ENCODE data around the gene TENM4.

Gene TENM4

DNA sequence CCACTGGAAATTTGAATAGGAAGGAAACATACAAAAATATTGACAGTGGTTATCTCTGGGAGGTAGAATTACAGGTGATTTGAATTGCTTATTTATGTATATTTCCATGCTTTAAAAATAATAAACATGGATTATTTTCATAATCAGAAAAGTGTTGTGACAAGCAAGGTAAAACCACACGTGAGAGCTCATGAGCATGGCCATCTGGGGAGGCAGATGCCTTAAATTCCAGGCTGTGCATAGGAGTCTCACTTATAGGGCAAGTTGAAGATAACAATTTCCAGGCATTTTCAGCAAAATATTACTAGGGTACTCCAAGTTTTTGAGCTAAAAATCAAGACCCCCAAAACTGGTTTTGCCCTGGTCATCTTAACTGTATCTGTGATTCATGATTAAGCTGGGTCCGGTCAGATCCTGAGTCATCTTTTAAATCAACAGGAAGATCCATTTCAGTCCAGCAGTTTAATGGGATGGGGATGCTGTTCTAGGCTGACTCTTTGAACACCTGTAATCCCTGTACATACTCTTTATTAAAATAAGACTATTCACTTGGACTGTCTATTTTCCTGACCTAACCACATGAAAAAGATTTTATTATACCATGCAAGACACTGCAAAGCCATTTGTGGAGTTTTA is 750.4 kb downstream of the TENM4 start:
- no peak for TF ChIP-seq CTCF (IDR thresholded peaks at IDR 0.05)
- peaks cover 14% of the 10 kb centered on the region for H3K4me1 Mint-ChIP-seq
- no peak for DNase-seq
- H3K36me3 Mint-ChIP-seq (ENCODE audit: low read depth), result peaks cover 90% of the 10 kb centered on the region
- no peak overlapping the region for H3K27ac Mint-ChIP-seq
- no peak overlapping the region for H3K4me3 Mint-ChIP-seq
- H3K27me3 Mint-ChIP-seq (ENCODE audit: low read depth, poor library complexity), result peaks cover 8% of the 10 kb centered on the region
- H3K9me3 Mint-ChIP-seq, result no peaks in the 10 kb centered on the region

DNA sequence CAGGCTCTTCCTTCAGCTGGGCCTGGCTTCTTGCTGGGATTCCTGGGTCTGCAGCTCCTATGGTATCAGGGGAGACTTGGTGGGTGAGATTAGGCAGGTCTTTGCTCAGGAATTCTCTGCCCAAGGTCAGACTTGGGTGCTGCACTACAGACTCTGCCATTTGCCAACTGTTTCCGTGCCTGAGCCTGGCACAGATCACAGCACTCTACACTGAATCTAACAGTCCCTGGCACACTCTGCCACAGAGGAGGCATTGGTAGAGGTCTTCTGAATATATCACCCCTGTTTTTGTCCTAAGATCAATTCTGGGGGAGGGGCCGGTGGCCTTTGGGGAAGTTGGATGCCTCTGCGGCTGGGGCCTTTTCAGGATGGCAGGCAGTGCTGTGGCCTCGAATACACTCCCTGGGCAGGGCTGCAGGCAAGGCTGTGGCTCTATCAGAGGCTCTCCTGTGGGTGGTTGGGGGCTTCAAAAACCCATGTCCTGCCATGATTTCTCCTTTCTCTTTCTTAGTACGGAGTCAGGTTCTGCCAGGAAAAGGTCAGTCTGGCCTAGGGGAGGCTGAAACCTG is 751.2 kb downstream of the TENM4 start:
- Mint-ChIP-seq H3K9me3 (no peaks in the 10 kb centered on the region), H3K27me3 (ENCODE audit: low read depth, poor library complexity) (peaks cover 3% of the 10 kb centered on the region), H3K4me3 (no peak overlapping the region), H3K27ac (peak overlapping the region; percentile 72), H3K4me1 (peaks cover 14% of the 10 kb centered on the region), H3K36me3 (ENCODE audit: low read depth) (peaks cover 90% of the 10 kb centered on the region)
- TF ChIP-seq CTCF (IDR thresholded peaks at IDR 0.05), result no peak
- DNase-seq, result no peak

GRCh38 chr11:78689101-78689500 is 751.7 kb downstream of the TENM4 start:
- H3K27ac Mint-ChIP-seq, result no peak overlapping the region
- no peak for TF ChIP-seq CTCF (IDR thresholded peaks at IDR 0.05)
- peaks cover 90% of the 10 kb centered on the region for H3K36me3 Mint-ChIP-seq (ENCODE audit: low read depth)
- H3K9me3 Mint-ChIP-seq, result peaks cover 5% of the 10 kb centered on the region
- H3K4me3 Mint-ChIP-seq, result no peak overlapping the region
- no peak for DNase-seq
- H3K27me3 Mint-ChIP-seq (ENCODE audit: low read depth, poor library complexity), result peaks cover 3% of the 10 kb centered on the region
- peaks cover 19% of the 10 kb centered on the region for H3K4me1 Mint-ChIP-seq

GRCh38 chr11:78688460-78688859 is 752.4 kb downstream of the TENM4 start:
- no peak for DNase-seq
- peaks cover 26% of the 10 kb centered on the region for H3K4me1 Mint-ChIP-seq
- TF ChIP-seq CTCF (IDR thresholded peaks at IDR 0.05), result no peak
- no peak overlapping the region for H3K4me3 Mint-ChIP-seq
- H3K9me3 Mint-ChIP-seq, result peaks cover 11% of the 10 kb centered on the region
- peaks cover 3% of the 10 kb centered on the region for H3K27me3 Mint-ChIP-seq (ENCODE audit: low read depth, poor library complexity)
- H3K27ac Mint-ChIP-seq, result peak overlapping the region; percentile 30
- peaks cover 90% of the 10 kb centered on the region for H3K36me3 Mint-ChIP-seq (ENCODE audit: low read depth)

DNA sequence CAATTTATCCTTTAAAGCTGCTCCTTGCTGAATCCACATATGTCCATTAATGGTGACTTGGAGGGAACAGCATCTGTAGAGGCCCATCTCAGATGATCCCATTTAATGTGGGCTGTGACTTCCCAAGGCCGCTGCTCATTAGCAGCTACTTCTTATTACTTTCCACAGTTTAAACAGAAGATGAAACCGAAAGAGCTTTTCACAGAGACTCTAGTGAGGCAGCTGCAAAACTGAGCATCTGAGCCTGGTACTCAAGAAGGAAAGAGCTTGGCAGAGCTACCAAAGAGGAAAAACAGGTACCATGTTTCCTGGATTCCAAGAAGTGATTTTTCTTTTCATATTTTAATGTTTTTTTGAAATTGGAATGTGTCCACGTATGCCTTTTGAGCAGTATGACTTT is 755.7 kb downstream of the TENM4 start:
- H3K9me3 Mint-ChIP-seq, result peaks cover 11% of the 10 kb centered on the region
- H3K27me3 Mint-ChIP-seq (ENCODE audit: low read depth, poor library complexity), result peaks cover 3% of the 10 kb centered on the region
- H3K36me3 Mint-ChIP-seq (ENCODE audit: low read depth), result peaks cover 65% of the 10 kb centered on the region
- DNase-seq, result no peak
- H3K4me1 Mint-ChIP-seq, result peaks cover 21% of the 10 kb centered on the region
- H3K4me3 Mint-ChIP-seq, result no peak overlapping the region
- TF ChIP-seq CTCF (IDR thresholded peaks at IDR 0.05), result no peak
- no peak overlapping the region for H3K27ac Mint-ChIP-seq

- no peak overlapping the region for H3K27ac Mint-ChIP-seq
- no peak for DNase-seq
These were observed 756.5 kb downstream of the TENM4 start for GRCh38 chr11:78684377-78684776.

More at GRCh38 chr11:78684377-78684776, 756.5 kb downstream of the TENM4 start:
- Mint-ChIP-seq H3K27me3 (ENCODE audit: low read depth, poor library complexity) (no peaks in the 10 kb centered on the region), H3K9me3 (peaks cover 11% of the 10 kb centered on the region), H3K36me3 (ENCODE audit: low read depth) (peaks cover 57% of the 10 kb centered on the region), H3K4me3 (peak overlapping the region; percentile 24), H3K4me1 (peaks cover 13% of the 10 kb centered on the region)
- TF ChIP-seq CTCF (IDR thresholded peaks at IDR 0.05), result no peak

Data from nephron progenitor cell (in vitro differentiated cells).